RPMI8226 (cell line): ENCODE results near the gene GMDS.

Source experiments
- DNase-seq: peaks from one replicate; pipeline ENCODE4 v3.0.0-alpha.2; 2015

Gene GMDS

DNA sequence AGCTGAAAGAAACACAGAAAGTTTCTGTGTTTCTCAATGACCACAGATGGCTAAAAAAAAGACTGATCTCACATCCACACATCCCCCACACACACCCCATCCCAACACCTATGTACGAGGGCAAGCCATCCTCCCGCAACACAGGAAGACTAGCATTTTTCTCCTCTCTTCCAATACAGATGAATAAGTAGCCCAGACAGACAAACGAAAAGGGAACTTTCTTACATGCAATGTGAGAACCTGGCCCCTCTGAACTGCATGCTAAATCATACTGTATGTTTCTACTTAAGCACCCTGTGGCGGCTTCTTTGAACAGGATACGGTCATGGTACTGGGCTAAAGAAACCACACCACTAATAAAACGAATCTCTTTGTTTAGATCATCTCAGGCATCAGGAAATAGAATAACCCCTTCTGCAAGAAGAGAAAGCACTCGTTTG, 116.2 kb downstream of the GMDS start:
- DNase-seq, result no peak

DNA sequence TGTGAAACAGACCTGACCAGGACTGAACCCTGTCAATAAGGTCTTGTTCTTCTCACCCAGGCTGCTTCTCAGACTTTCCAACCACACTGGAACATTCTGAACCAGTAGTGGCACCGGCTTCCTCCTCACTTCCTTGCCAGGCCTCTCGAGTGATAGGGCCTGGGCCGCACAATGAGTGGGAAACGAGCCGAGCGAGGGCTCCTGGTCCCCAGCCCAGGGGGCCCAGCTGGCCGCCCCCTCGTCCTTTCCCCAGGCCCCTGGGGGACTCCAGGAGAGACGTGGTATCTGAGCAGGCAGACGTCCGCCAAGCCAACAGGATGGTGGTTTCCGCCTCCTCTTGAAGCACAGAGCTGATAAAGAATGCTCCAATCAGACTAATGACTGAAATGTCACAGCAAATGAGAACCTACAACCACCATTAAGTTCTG, 117.9 kb downstream of the GMDS start:
- no peak for DNase-seq

DNA sequence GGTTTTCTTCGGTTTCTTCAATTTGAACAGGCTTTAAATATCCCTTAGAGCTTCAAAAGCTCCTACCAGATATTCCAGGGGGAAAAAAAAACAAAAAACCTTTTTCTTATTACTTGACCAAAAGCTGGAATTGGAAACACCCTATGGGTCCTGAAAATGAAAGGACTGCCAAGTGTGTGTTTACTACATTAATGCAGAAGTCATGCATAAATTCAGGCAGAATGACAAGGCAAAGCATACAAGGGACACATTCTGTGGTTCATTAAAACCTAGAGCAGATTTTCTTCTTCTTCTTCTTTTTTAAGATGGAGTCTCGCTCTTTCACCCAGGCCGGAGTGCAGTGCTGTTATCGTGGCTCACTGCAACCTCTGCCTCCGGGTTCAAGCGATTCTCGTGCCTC, 119.1 kb downstream of the GMDS start:
- DNase-seq, result no peak

DNA sequence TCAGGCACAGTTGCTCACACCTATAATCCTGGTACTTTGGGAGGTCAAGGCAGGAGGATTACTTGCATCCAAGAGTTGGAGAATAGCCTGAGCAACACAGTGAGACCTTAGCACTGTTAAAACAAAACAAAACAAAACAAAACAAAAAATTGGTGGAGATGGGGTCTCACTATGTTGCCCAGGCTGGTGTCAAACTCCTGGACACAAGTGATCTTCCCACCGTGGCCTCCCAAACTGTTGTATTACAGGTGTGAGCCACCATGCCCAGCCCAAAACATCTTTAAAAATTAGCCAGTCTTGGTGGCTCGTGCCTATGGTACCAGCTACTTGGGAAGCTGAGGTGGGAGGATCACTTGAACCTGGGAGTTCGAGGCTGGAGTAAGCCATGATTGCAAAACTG, 120.2 kb downstream of the GMDS start:
- no peak for DNase-seq

DNA sequence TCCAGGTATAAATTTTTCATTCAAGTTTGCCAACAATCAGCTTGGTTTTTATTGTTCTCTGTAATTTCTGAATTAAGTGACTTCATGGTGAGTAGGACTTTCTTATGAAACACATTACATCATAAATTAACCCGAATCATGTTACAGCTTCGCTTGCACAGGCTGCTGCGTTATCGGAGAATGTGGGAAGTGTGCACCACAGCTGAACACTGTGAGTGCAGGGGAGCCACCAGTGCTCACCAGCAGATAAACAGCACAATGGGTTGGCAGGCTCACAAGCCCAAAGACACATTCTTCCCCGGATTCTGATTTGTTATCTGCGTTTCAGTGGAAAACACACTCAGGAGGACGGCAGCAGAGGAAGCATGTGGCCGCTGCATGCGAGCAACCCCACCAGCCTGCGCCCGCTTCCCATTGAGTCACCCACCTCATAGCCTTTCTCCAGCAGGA, 121.1 kb downstream of the GMDS start:
- DNase-seq, result no peak

DNA sequence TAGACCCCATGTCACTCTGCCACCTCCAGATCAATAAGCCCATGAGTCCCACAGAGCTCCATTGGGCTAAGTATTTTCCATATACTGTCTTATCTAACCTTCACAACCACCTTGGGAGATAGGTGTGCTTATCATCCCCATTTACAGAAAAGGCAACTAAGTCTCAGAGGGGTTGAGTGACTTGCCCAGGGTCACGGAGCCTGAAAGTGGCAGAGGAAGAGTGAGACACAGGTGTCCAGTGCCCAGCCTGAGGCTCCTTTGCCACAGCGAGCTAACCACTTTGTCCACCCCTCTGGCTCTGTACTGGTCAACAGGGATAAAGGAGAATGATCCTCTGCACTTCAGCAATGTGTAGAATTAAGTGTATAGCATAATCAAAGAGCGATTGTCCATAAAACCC, 124.5 kb downstream of the GMDS start:
- DNase-seq, result no peak

DNA sequence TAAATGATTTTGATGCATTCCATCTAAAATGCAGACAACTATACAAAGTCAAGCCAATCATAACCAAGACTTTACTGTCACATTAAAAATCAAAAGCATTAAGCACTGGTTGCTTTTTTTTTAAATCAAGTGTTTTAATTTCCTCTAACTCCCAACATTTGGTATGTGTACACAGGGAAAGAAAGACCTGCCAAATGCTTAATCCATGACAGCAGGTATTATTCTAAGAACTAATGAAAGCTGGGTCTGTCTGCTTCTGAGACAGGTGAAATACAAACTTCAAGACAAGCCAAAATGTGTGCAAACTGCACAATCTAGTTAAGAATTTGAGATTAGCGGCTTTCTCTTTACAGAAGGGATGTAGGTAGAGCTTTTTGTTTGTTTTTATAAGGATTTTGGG, 126.1 kb downstream of the GMDS start:
- DNase-seq, result no peak

DNA sequence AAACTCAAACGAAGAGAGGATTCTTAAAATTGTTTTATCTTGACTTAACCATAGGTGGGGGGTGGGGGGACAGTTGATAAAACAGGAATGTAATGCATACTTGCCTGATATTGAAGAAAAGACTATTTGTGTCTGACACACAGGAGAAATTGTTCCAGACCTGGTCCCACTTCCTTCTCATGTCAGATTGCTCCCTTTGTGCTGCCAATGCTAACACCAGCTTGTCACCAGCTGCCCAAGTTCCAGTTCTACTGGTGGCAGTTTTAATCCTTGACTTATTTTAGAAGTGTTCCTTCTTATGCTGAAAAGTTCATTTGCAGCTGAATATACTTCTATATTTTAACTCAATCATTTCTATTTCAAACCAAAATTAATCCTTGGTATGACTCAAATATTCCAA, 127.3 kb downstream of the GMDS start:
- DNase-seq, result no peak

DNA sequence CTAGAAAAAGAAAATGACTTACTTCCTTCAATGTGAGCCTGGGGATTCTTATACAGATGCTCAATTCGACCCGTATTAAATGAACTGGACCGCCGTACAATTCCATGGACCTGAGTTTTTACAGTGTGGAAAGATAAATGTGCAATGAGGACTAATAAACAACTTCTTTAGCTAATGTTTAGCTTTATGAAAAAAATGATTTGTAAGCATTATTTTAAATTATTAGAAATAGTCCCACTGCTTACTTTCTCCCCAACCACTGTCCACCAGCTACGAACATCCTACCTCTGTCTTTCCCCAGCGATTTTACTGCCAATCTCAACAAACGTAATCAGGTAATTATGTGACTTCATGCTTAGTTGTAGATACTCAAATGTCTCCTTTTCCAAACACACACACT, 128.0 kb downstream of the GMDS start:
- no peak for DNase-seq

DNA sequence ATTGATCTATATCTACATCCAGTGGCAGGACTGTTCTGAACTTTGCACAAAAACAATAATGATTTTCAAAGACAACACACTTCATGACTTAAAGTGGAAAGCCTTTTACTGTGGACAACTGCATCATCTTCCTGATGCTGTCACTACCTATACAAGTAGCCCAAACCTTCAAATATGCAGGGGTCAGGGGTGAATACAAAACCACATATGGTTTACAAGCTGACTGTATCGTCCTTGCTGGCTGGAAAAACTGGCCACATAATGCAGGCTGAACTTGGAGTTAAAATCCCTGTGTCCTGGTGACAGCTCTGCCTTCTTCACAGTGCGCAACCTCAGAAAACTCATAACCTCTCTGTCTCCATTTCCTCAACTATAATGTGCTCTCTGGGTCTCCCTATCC, 128.9 kb downstream of the GMDS start:
- no peak for DNase-seq

DNA sequence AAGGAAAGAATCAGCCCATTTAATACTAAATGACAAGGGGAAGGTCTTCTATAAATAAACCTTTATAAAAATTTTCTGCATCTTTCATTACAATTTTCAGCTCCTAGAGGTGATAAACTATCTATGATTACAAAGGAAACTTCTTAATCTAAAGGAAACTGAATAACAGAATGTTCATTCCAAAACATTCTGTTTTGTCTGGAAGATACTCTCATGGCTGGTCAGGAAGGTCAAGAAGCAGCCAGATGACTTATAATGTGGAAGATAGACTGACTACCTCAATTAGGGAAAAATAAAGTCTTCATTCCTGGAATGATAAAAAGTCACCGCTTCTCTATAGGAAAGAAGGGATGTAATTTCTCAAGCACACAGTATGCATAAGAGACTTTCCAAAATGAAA, 131.3 kb downstream of the GMDS start:
- DNase-seq, result no peak

DNA sequence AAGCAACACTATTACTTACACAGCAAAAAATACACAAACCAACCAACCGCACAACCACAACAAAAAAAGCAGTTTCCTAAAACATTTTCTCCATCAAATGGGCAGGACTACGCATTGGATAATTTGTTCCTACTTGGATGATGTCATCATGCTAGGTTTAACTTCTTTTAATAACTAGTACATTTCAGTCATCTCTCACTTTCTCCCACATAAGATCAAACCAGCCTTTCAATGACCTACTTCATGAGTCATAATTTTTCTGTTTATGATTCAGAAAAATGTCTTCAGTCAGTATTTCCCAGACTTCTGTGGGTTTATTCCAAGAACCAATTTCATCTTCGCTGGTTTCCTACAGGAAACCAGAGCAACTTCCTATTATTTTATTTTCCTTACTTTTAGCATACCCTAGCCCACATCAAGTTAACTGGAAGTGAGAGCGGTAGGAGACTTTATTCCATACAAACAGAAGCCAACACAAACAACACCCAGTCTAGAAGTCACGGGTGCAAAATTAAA, 134.2 kb downstream of the GMDS start:
- no peak for DNase-seq

DNA sequence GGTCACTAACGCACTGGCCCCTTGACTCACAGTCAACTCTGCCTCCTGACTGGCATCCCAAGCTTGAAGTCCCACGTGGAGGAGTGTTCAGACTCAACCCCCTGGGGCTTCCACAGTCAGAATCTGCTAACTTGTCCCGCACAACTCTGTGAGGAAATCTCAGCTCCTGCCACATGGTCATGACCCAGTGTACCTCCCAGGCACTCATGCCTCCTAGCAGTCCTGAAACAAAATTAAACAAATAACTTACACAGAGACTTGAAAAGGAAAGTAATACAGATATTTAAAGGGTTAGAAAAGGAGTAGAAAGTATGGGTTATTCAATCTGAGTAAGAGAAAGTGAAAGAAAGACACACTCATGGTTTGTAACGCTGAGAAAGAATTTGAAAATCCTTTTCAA, 134.9 kb downstream of the GMDS start:
- no peak for DNase-seq

DNA sequence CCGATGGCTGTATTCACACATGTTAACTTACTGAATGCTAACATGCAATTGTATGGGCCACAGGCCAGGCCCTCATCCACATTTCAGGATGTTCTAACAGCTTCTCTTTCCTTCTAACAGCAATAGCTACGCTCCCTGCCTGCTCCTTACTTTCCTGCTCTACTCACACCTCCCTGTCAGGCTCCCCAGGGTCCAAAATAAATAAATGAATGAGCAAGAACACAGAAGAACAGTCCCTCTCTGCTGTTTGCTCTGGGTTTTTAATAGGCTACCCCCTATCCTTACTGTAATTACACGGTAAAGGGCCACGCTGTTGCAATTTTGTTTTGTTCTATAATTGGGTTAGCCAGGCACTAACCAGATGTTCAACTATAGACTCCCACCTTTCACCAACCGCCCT, 135.6 kb downstream of the GMDS start:
- DNase-seq, result no peak

DNA sequence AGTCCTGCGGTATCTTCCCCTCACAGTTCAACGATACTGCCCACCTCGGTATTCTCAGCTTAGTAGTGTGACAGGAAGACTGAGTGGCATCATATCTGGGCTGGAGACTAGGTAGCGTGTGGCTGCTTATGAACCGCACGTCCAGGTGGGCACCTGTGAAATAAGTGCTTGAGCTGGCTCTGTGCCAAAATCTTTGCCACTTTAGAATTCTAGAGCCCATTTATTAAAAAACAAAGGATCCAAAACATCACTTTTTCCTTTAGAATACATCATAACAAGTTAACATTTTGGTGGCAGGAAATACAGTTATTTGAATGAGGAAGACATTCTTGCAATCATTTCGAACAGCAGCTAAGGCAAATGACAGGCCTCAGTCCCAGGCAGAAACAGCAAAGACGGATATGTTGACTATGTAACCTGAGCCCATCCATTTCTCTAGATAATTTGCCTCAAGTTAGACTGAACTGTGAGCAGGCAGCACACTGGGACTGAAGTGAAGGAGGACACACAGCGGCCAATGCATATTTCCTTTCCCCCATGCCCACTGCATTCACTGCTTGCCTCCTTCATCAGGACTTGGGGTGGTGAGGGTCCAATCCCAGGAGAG, 136.6 kb downstream of the GMDS start:
- no peak for DNase-seq

DNA sequence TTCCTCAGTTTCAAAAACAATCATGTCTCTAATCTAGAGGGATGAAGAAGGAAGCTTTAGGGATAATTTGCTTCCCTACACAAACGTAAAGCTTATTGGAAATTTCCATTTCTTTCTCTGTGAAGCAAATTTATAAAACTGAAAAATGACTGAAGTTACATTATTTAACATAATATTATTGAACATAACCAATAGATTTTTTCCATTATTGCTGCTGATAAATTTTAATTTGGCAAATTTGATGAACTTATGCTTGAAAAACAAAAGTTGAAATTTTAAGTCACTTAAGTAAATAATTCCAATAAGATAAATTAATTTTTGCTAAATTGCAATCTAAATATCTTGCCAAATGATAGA, 140.9 kb downstream of the GMDS start:
- no peak for DNase-seq

DNA sequence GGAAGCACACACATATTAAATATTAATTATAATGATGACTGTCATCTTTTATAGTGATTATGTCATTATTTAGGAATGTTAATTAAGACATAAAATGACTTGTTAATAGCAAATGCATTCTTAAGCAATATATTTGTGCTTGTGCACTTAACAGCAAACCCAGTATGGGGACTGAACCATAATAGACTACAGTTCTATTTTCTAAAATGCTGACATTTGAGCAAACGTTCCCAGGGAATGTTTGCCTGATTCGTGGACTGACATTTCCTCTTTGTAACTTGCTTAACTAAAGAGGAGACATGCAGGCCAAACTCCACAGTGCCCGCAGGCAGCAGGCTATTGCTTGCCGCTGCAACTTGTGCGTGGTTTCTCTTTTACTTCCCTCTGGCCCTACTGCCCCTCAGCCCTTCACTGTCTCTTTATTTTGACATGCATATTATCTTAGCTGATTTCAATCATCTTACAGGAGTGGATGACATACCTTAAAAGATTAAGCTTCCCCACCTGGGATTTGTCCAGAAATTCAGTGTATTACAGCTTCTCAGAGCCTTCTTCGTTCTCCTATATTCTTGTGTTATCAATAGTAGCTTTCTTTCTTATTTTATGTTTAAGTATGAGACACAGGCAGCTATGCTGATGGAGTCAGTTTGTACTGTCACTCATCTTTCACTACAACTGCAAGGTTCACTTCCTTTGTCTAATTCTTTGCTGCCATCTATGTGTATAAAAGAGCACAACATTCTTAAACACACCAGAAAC, 141.5 kb downstream of the GMDS start:
- peak; percentile 53 for DNase-seq

DNA sequence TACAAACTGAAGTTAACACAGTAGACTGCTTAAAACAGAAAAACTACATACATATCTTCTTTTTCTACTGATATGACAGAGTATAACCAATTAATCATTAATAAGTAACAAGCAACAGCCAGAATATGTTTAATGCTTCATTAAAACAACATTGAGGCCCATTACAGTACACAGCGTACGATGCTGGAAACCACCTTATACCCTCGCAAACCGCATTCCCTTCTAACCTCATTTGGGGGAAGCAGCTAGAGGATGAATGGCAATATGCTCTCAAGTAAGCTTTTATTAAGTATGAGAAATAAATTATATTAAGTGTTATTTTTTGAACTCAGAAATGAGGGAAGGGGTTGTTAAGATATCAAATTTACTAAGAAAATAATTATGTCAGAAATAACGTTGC, 142.4 kb downstream of the GMDS start:
- no peak for DNase-seq

DNA sequence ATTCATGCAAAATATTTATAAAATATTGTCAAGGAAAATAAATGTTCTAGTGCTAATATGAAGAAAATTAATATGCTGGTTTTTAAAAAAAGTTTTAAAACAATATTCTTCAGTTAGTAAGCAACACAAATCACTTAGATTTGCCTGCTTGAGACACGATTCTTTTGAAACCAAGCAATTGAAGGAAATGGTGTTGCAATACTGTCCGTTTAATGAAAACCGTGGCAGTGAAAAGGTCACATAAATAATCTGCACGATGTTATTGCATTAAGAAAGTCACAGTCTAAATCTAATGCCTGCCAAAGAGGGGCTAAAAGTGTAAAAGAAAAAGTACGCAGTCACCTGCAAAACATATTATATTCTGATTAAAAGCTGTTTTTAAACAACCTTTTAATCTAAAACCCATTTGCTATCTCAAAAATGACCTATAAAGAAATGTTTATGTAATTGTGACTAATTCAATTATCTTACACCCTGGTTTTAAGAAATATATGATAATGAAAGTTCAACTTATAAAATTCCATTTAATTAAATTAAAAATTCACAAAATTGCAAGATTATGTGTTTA, 143.0 kb downstream of the GMDS start:
- DNase-seq, result no peak

DNA sequence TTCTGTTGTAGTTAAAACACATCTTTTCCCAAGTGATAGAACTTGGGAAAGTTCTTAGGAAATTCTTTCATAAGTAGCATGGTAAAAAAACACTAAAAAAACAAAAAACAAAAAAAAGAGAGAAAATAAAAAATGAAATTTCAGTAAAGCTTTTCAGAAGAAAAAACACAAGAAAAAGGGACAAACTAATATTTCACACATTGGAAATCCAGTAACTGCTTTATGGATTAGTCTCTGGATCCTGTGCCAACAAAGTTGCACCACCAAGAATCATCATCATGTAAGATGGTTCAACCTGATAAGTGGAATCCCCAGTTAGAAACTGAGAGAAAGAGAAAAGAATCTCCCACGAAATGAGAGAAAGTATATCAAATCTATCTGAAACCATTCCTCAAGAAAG, 144.2 kb downstream of the GMDS start:
- DNase-seq, result no peak

DNA sequence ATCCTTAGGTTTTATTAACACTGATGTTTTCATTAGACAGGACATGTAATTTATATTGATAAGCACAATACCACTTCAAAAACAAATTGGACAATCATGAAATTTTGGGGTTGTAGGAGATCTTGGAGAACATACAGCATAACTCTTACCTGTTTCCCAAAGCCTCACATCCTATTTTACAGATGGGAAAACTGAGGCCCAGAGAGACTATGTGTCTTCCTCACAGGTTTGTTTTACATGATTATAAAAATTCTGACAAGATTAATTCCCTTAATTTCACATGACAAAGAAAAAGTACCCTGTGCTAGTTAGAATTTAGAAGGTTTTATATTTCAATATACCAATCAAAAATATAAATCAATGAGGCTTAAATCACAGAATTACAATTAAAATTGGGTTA, 145.5 kb downstream of the GMDS start:
- no peak for DNase-seq

DNA sequence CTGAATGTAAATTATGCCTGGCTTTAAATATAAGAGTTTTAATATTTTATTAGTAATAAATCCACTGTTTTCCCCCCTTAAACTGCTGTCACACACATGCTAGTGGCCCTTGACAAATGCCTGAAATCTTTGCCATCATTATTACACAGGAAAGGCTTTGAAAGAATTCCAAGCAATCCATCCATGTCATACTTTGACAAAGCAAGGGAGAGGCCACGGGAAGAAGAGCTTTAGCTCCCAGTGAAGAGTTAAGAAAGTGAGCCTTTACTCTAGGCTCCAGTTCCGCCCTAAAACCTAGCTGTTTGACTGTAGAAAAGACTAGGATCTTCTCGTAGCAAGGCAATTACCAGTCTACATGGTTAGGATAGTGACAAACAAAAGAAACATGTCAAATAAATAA, 147.9 kb downstream of the GMDS start:
- DNase-seq, result no peak

DNA sequence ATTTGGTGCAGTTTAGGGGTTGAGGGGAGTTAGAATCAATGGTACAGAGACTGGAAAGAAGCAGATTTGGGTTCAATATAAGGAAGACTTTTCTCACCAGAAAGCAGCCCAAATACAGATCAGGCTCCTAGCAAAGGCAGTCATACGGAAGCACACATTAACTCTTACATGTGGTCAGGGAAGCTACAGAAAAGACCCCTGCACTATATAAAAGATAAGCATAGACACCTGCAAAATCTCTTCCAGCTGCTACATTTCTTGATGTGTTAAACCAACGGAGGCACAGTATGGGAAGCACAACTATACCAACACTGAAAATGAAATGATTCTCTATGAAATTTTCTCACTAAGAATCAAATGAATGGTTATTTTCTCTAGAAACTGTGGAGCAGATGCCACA, 150.8 kb downstream of the GMDS start:
- DNase-seq, result no peak

DNA sequence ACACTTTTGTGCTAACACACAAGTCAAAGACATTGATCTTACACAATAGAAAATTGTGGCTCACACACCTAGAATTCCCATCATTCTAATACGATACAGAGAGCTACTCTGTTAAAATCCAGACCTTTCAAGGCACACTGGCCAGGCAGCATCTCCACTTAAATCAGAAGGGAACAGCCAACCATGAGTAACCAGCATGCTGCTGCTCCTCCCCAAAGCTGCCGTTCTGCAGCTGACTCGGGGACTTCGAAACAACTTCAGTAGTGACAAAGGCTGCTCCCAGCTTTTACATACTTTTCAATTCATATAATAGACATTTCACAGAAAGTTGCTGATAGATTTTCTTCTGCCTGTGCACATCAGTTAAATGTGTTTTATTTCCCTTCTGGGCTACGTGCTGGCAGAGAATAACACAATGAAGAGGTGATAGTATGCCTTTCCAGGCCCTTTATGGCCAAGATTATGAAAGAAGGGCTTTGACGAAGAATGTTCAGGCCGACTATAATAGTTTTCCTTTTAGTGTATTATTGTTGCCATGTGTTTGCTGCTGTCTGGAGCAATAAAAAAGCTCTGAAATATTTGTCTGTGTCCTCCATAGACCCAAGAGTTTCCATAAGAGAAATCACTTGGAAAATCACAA, 159.0 kb downstream of the GMDS start:
- no peak for DNase-seq
